Renal cortex interstitium (tissue), 11 donors: Measurements from ENCODE around the gene RPL27A. TPM values are rescaled to one million over a fixed set of nuclear protein-coding genes. Genes with fewer than 3 reads are reported as not detected.
"Not testable (repeated sequence)": the region's sequence is repeated elsewhere in the genome, so short reads cannot be mapped to it uniquely, and the experiment has no call there.

ENCODE experiments used
- DNase-seq, 11 donors: peaks; one replicate each; pipeline ENCODE4 v3.0.0-alpha.2; 2013; ENCODE audit warnings: low read depth in 9 of 11, low spot score in 4 of 11; ENCODE audit errors: extremely low read depth in 1 of 11
- polyA plus RNA-seq, 3 donors: library from polyadenylated mRNA; unstranded; fragments of 120-200 nt; gene quantifications; one replicate each; pipeline ENCODE4 v1.2.1, GENCODE V29; 2013; ENCODE audit not compliant: insufficient read length in 3 of 3

RPL27A gene
- polyA plus RNA-seq, 3 donors = 1,904 to 2,290 (median 1,997) TPM

GRCh38 chr11:8661001-8661795 lies 21.4 kb upstream of the RPL27A start:
- DNase-seq = no peak

- DNase-seq = no peak
Observed at GRCh38 chr11:8665222-8665621, 17.4 kb upstream of the RPL27A start.

GRCh38 chr11:8670081-8670480 lies 12.5 kb upstream of the RPL27A start:
- DNase-seq = not testable (repeated sequence)

- peak; percentile 23 to 80 (median 58) for DNase-seq
Observed at GRCh38 chr11:8671193-8671612, 11.4 kb upstream of the RPL27A start.

GRCh38 chr11:8671651-8672062 lies 10.9 kb upstream of the RPL27A start:
- peak in 4 of 11 donors; percentile 16 to 28 (median 24) for DNase-seq

- no peak for DNase-seq
Observed at GRCh38 chr11:8672346-8672745, 10.2 kb upstream of the RPL27A start.

- DNase-seq = no peak
Observed at GRCh38 chr11:8674859-8675258, 7.7 kb upstream of the RPL27A start.

- no peak for DNase-seq
Observed at GRCh38 chr11:8676458-8676857, 6.1 kb upstream of the RPL27A start.

- DNase-seq = no peak
Observed at GRCh38 chr11:8679006-8679405, 3.6 kb upstream of the RPL27A start.

- DNase-seq = peak in 1 of 11 donors; percentile 48
Observed at GRCh38 chr11:8681837-8682302, 722 bp upstream of the RPL27A start.

GRCh38 chr11:8683115-8683807 lies 669 bp downstream of the RPL27A start:
- DNase-seq = no peak

GRCh38 chr11:8684600-8685290 lies 2.2 kb downstream of the RPL27A start:
- DNase-seq = no peak

- no peak for DNase-seq
Observed at GRCh38 chr11:8685306-8685705, 2.7 kb downstream of the RPL27A start.

- DNase-seq = no peak
Observed at GRCh38 chr11:8685820-8686219, 3.2 kb downstream of the RPL27A start.

- DNase-seq = no peak
Observed at GRCh38 chr11:8686325-8686724, 3.7 kb downstream of the RPL27A start.

- peak; percentile 89 to 95 (median 93) for DNase-seq
Observed at GRCh38 chr11:8688414-8689362, 6.1 kb downstream of the RPL27A start.

- no peak for DNase-seq
Observed at GRCh38 chr11:8689726-8690255, 7.2 kb downstream of the RPL27A start.
